NT2/D1 (cell line): ENCODE results near the gene MT1E.

Experiments
- SUZ12 ChIP-seq: IDR thresholded peaks from 2 replicates; pipeline ENCODE4 v1.6.1; 2011; ENCODE audit not compliant: insufficient read length, insufficient read depth; ENCODE audit errors: extremely low read depth
- YY1 ChIP-seq: IDR thresholded peaks from 2 replicates; pipeline ENCODE4 v1.6.1; 2011; ENCODE audit not compliant: insufficient read length, insufficient read depth
- ZNF274 ChIP-seq: IDR thresholded peaks from 2 replicates; pipeline ENCODE4 v1.6.1; 2011; ENCODE audit warnings: mild to moderate bottlenecking, low read depth, low read length

DNA sequence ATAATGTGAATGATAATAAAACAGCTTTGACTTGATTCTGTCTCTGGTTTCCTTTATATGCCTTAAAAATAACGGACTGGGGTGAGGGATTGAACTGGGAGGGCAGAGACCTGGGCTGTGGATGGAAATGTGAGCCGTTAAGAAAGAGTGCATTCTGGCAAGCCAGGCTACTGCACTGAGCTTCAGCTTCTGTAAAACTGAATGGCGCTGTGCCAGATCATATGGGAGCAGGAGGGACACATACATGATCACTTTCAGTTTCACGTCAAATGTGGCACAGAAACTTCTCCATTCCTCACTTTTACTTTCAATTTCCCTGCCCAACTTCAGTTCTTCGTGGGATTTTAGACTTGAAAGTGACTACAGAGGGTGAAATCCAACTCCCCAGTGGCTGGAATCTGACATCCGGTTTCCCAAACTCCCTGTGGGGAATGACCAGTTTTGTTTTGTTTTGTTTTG lies 16.1 kb upstream of the MT1E start:
- TF ChIP-seq YY1 (no peak), ZNF274 (no peak), SUZ12 (no peak)
